Retinal pigment epithelial cell (primary cell): Measurements from ENCODE around the gene PLIN1.

ENCODE experiments used
- DNase-seq: peaks from one replicate; pipeline ENCODE4 v3.0.0-alpha.2; 2010; ENCODE audit warnings: low read depth
- H3K4me3 ChIP-seq: 2 replicates; pipeline ENCODE4 v1.5.1; 2011; ENCODE audit warnings: mild to moderate bottlenecking, low read length, control low read depth, moderate library complexity
- TF ChIP-seq, protein P1 (sequence below): conservative IDR thresholded peaks from 2 replicates; pipeline ENCODE4 v1.5.1; 2011; ENCODE audit warnings: low read depth, low read length, control low read depth, inconsistent platforms

PLIN1 gene

GRCh38 chr15:89653578-89653977 lies 25.6 kb downstream of the PLIN1 start:
- DNase-seq, result no peak

GRCh38 chr15:89652666-89653065 lies 26.5 kb downstream of the PLIN1 start:
- no peak overlapping the region for H3K4me3 ChIP-seq
- TF ChIP-seq, protein P1, sequence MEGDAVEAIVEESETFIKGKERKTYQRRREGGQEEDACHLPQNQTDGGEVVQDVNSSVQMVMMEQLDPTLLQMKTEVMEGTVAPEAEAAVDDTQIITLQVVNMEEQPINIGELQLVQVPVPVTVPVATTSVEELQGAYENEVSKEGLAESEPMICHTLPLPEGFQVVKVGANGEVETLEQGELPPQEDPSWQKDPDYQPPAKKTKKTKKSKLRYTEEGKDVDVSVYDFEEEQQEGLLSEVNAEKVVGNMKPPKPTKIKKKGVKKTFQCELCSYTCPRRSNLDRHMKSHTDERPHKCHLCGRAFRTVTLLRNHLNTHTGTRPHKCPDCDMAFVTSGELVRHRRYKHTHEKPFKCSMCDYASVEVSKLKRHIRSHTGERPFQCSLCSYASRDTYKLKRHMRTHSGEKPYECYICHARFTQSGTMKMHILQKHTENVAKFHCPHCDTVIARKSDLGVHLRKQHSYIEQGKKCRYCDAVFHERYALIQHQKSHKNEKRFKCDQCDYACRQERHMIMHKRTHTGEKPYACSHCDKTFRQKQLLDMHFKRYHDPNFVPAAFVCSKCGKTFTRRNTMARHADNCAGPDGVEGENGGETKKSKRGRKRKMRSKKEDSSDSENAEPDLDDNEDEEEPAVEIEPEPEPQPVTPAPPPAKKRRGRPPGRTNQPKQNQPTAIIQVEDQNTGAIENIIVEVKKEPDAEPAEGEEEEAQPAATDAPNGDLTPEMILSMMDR, result no peak
- DNase-seq, result no peak

More at GRCh38 chr15:89653578-89653977, 25.6 kb downstream of the PLIN1 start:
- H3K4me3 ChIP-seq, result no peak overlapping the region
- TF ChIP-seq, protein P1, result no peak

GRCh38 chr15:89652131-89652530 lies 27.0 kb downstream of the PLIN1 start:
- TF ChIP-seq, protein P1, result no peak
- no peak for DNase-seq
- no peak overlapping the region for H3K4me3 ChIP-seq

GRCh38 chr15:89649716-89650115 lies 29.5 kb downstream of the PLIN1 start:
- TF ChIP-seq, protein P1, result no peak
- H3K4me3 ChIP-seq, result no peak overlapping the region
- no peak for DNase-seq

- no peak overlapping the region for H3K4me3 ChIP-seq
- TF ChIP-seq, protein P1, result no peak
- DNase-seq, result no peak
Measured at GRCh38 chr15:89649013-89649625, 30.0 kb downstream of the PLIN1 start.

GRCh38 chr15:89648106-89649012 lies 30.8 kb downstream of the PLIN1 start:
- DNase-seq, result no peak
- no peak overlapping the region for H3K4me3 ChIP-seq
- TF ChIP-seq, protein P1, result no peak
